Adipose tissue (tissue), 3 donors: Measurements from ENCODE around the gene TSPO. TPM values are rescaled to one million over a fixed set of nuclear protein-coding genes. Genes with fewer than 3 reads are reported as not detected.

Source experiments
- H3K27ac ChIP-seq: one replicate; pipeline ENCODE4 v1.5.1; 2013; ENCODE audit warnings: low read depth, low read length
- WGBS, 3 donors: extraction: QIAGEN DNeasy Blood & Tissue Kit; methylation state at CpG; one replicate each; pipeline ENCODE4 v1.1.7; 2013; 5-methylcytosine and 5-hydroxymethylcytosine counted together
- polyA plus RNA-seq, 3 donors: library from polyadenylated mRNA; stranded (reverse); fragments of 200-250 nt; gene quantifications; one replicate each; pipeline ENCODE4 v1.2.3, GENCODE V29; 2013
- donor health status: healthy with polysubstance abuse.
- donor health status: Bipolar disorder and iron deficiency.
- donor health status: healthy.

Gene TSPO
- polyA plus RNA-seq, 3 donors: 138 to 661 (median 447) TPM

- H3K27ac ChIP-seq: no peak overlapping the region
- 60 to 83% (median 71%) methylated on average over 23 to 27 of the region's 27 CpGs for WGBS, 3 donors
Measured at GRCh38 chr22:43154887-43155536, 3.7 kb downstream of the TSPO start.

GRCh38 chr22:43155789-43156188 is 4.4 kb downstream of the TSPO start:
- no peak overlapping the region for H3K27ac ChIP-seq
- WGBS, 3 donors: 69 to 92% (median 88%) methylated on average over 5 of the region's 5 CpGs

GRCh38 chr22:43156413-43156812 is 5.1 kb downstream of the TSPO start:
- 78 to 90% (median 86%) methylated on average over 11 to 12 of the region's 12 CpGs for WGBS, 3 donors

GRCh38 chr22:43157874-43158546 is 6.7 kb downstream of the TSPO start:
- H3K27ac ChIP-seq: no peak overlapping the region
- WGBS, 3 donors: 65 to 82% (median 73%) methylated on average over 8 to 9 of the region's 9 CpGs

More at GRCh38 chr22:43156413-43156812, 5.1 kb downstream of the TSPO start:
- H3K27ac ChIP-seq: no peak overlapping the region

- no peak overlapping the region for H3K27ac ChIP-seq
- WGBS, 3 donors: 87 to 89% (median 87%) methylated on average over 24 of the region's 24 CpGs
Measured at GRCh38 chr22:43158778-43159483, 7.6 kb downstream of the TSPO start.

GRCh38 chr22:43159484-43160178 is 8.3 kb downstream of the TSPO start:
- no peak overlapping the region for H3K27ac ChIP-seq
- WGBS, 3 donors: 60 to 66% (median 63%) methylated on average over 18 of the region's 18 CpGs

GRCh38 chr22:43160497-43161126 is 9.3 kb downstream of the TSPO start:
- WGBS, 3 donors: 95 to 97% (median 97%) methylated on average over 8 of the region's 8 CpGs
- H3K27ac ChIP-seq: no peak overlapping the region

GRCh38 chr22:43162412-43163150 is 11.2 kb downstream of the TSPO start:
- no peak overlapping the region for H3K27ac ChIP-seq
- 95 to 96% (median 96%) methylated on average over 18 to 24 of the region's 24 CpGs for WGBS, 3 donors

GRCh38 chr22:43163241-43163795 is 12.0 kb downstream of the TSPO start:
- WGBS, 3 donors: 79 to 83% (median 82%) methylated on average over 18 of the region's 18 CpGs
- no peak overlapping the region for H3K27ac ChIP-seq

- no peak overlapping the region for H3K27ac ChIP-seq
- 44 to 56% (median 55%) methylated on average over 16 of the region's 16 CpGs for WGBS, 3 donors
Measured at GRCh38 chr22:43164636-43165035, 13.3 kb downstream of the TSPO start.

- 90 to 95% (median 91%) methylated on average over 23 of the region's 23 CpGs for WGBS, 3 donors
- no peak overlapping the region for H3K27ac ChIP-seq
Measured at GRCh38 chr22:43166132-43166930, 15.0 kb downstream of the TSPO start.

- H3K27ac ChIP-seq: no peak overlapping the region
- 81 to 94% (median 93%) methylated on average over 19 of the region's 19 CpGs for WGBS, 3 donors
Measured at GRCh38 chr22:43167001-43167589, 15.7 kb downstream of the TSPO start.

- H3K27ac ChIP-seq: no peak overlapping the region
- WGBS, 3 donors: 77 to 91% (median 82%) methylated on average over 21 to 25 of the region's 25 CpGs
Measured at GRCh38 chr22:43168471-43169309, 17.3 kb downstream of the TSPO start.

GRCh38 chr22:43169310-43170130 is 18.2 kb downstream of the TSPO start:
- 91 to 94% (median 93%) methylated on average over 23 of the region's 23 CpGs for WGBS, 3 donors
- H3K27ac ChIP-seq: no peak overlapping the region

- WGBS, 3 donors: 91 to 94% (median 92%) methylated on average over 9 of the region's 9 CpGs
- no peak overlapping the region for H3K27ac ChIP-seq
Measured at GRCh38 chr22:43170131-43170480, 18.7 kb downstream of the TSPO start.
